ENCODE results near the gene RPTOR. TPM values are rescaled to one million over a fixed set of nuclear protein-coding genes. Genes with fewer than 3 reads are reported as not detected.

RPTOR gene
- total RNA-seq, 1 experiment from 2014 or later: 58.0 TPM

GRCh38 chr17:80751070-80751945 lies 206.7 kb downstream of the RPTOR start:
- no peak overlapping the region for H3K4me3 ChIP-seq (ENCODE audit: low read depth in 2 of 2, low read length in 2 of 2)
- TF ChIP-seq REST (IDR thresholded peaks at IDR 0.05; ENCODE audit: insufficient read depth in 1 of 2, low read depth in 2 of 2, low read length in 1 of 2): no peak
- TF ChIP-seq SIN3A (IDR thresholded peaks at IDR 0.05; ENCODE audit: borderline replicate concordance, insufficient read depth, low read depth, low read length): no peak
- no peak for TF ChIP-seq CTCF (IDR thresholded peaks at IDR 0.05)
- TF ChIP-seq TCF7L2 (IDR thresholded peaks at IDR 0.05; ENCODE audit: low read depth, low read length): no peak
- no peak for TF ChIP-seq POLR2AphosphoS5 (IDR thresholded peaks at IDR 0.05; ENCODE audit: low read depth, low read length)
- intact Hi-C loops (cut with micrococcal nuclease; ENCODE audit: unreplicated experiment): no loop called here
- POLR2A ChIA-PET: no interaction called here
- no peaks in the 10 kb centered on the region for H3K36me3 ChIP-seq (ENCODE audit: control insufficient read depth, insufficient read depth, low read length)
- ATAC-seq: no peak
- in situ Hi-C loops (cut with HindIII; ENCODE audit: low pct_unique_long_range_greater_than_20kb, low sequenced_read_pairs): no loop called here
- H3K27me3 ChIP-seq (ENCODE audit: control insufficient read depth, insufficient read depth, low read length): no peaks in the 10 kb centered on the region
- H3K9me3 ChIP-seq (ENCODE audit: control insufficient read depth, insufficient read depth, low read depth, low read length): no peaks in the 10 kb centered on the region
- H3K27ac ChIP-seq (ENCODE audit: low read length): no peak overlapping the region
- CTCF ChIA-PET: no interaction called here
- BruUV-seq (replicated peaks): no TSS peak
- H3K4me1 ChIP-seq (ENCODE audit: control insufficient read depth, insufficient read depth, low read length): no peaks in the 10 kb centered on the region
- no peak for DNase-seq (ENCODE audit: low read depth, low spot score)

- no peak for DNase-seq (ENCODE audit: low read depth, low spot score)
- CTCF ChIA-PET: no interaction called here
- BruUV-seq (replicated peaks): no TSS peak
Measured at GRCh38 chr17:80751946-80752581, 207.4 kb downstream of the RPTOR start.

More at GRCh38 chr17:80751946-80752581, 207.4 kb downstream of the RPTOR start:
- in situ Hi-C loops (cut with HindIII; ENCODE audit: low pct_unique_long_range_greater_than_20kb, low sequenced_read_pairs) (no loop called here), intact Hi-C loops (cut with micrococcal nuclease; ENCODE audit: unreplicated experiment) (no loop called here)
- TF ChIP-seq REST (IDR thresholded peaks at IDR 0.05; ENCODE audit: insufficient read depth in 1 of 2, low read depth in 2 of 2, low read length in 1 of 2): no peak
- no peak for TF ChIP-seq CTCF (IDR thresholded peaks at IDR 0.05)
- no peak for TF ChIP-seq POLR2AphosphoS5 (IDR thresholded peaks at IDR 0.05; ENCODE audit: low read depth, low read length)
- no peak for TF ChIP-seq SIN3A (IDR thresholded peaks at IDR 0.05; ENCODE audit: borderline replicate concordance, insufficient read depth, low read depth, low read length)
- TF ChIP-seq TCF7L2 (IDR thresholded peaks at IDR 0.05; ENCODE audit: low read depth, low read length): no peak
- Histone ChIP-seq H3K27ac (ENCODE audit: low read length) (no peak overlapping the region), H3K4me3 (ENCODE audit: low read depth in 2 of 2, low read length in 2 of 2) (no peak overlapping the region), H3K27me3 (ENCODE audit: control insufficient read depth, insufficient read depth, low read length) (no peaks in the 10 kb centered on the region), H3K4me1 (ENCODE audit: control insufficient read depth, insufficient read depth, low read length) (no peaks in the 10 kb centered on the region), H3K36me3 (ENCODE audit: control insufficient read depth, insufficient read depth, low read length) (no peaks in the 10 kb centered on the region), H3K9me3 (ENCODE audit: control insufficient read depth, insufficient read depth, low read depth, low read length) (no peaks in the 10 kb centered on the region)
- no peak for ATAC-seq
- POLR2A ChIA-PET: no interaction called here
